ENCODE data around the gene ZMYND8.
"Not testable (repeated sequence)": the region's sequence is repeated elsewhere in the genome, so short reads cannot be mapped to it uniquely, and the experiment has no call there.

The ZMYND8 gene

GRCh38 chr20:47368301-47368700, 11.8 kb upstream of the ZMYND8 start:
- TF ChIP-seq, protein P1, sequence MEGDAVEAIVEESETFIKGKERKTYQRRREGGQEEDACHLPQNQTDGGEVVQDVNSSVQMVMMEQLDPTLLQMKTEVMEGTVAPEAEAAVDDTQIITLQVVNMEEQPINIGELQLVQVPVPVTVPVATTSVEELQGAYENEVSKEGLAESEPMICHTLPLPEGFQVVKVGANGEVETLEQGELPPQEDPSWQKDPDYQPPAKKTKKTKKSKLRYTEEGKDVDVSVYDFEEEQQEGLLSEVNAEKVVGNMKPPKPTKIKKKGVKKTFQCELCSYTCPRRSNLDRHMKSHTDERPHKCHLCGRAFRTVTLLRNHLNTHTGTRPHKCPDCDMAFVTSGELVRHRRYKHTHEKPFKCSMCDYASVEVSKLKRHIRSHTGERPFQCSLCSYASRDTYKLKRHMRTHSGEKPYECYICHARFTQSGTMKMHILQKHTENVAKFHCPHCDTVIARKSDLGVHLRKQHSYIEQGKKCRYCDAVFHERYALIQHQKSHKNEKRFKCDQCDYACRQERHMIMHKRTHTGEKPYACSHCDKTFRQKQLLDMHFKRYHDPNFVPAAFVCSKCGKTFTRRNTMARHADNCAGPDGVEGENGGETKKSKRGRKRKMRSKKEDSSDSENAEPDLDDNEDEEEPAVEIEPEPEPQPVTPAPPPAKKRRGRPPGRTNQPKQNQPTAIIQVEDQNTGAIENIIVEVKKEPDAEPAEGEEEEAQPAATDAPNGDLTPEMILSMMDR (IDR thresholded peaks at IDR 0.05; ENCODE audit: insufficient read depth, low read depth, low read length, missing control alignments), result no peak
- no peak for DNase-seq (ENCODE audit: low read depth)
- H3K4me3 ChIP-seq (ENCODE audit: low read length), result no peak overlapping the region

DNA sequence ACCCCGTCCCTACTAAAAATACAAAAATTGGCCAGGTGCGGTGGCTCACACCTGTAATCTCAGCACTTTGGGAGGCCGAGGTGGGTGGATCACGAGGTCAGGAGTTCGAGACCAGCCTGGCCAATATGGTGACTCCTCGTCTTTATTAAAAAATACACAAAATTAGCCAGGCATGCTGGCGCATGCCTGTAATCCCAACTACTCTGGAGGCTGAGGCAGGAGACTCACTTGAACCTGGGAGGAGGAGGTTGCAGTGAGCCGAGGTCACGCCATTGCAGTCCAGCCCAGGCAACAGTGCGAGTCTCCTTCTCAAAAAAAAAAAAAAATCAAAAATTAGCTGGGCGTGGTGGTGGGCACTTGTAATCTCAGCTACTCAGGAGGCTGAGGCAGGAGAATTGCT, 9.8 kb upstream of the ZMYND8 start:
- H3K4me3 ChIP-seq (ENCODE audit: low read length); DNase-seq (ENCODE audit: low read depth): not testable (repeated sequence)

- TF ChIP-seq, protein P1 (IDR thresholded peaks at IDR 0.05; ENCODE audit: insufficient read depth, low read depth, low read length, missing control alignments), result no peak
- H3K4me3 ChIP-seq (ENCODE audit: low read length), result no peak overlapping the region
- no peak for DNase-seq (ENCODE audit: low read depth)
Measured at GRCh38 chr20:47365023-47365764, 8.7 kb upstream of the ZMYND8 start.

- no peak overlapping the region for H3K4me3 ChIP-seq (ENCODE audit: low read length)
- TF ChIP-seq, protein P1 (IDR thresholded peaks at IDR 0.05; ENCODE audit: insufficient read depth, low read depth, low read length, missing control alignments), result no peak
- DNase-seq (ENCODE audit: low read depth), result no peak
Measured at GRCh38 chr20:47362361-47363219, 6.1 kb upstream of the ZMYND8 start.

DNA sequence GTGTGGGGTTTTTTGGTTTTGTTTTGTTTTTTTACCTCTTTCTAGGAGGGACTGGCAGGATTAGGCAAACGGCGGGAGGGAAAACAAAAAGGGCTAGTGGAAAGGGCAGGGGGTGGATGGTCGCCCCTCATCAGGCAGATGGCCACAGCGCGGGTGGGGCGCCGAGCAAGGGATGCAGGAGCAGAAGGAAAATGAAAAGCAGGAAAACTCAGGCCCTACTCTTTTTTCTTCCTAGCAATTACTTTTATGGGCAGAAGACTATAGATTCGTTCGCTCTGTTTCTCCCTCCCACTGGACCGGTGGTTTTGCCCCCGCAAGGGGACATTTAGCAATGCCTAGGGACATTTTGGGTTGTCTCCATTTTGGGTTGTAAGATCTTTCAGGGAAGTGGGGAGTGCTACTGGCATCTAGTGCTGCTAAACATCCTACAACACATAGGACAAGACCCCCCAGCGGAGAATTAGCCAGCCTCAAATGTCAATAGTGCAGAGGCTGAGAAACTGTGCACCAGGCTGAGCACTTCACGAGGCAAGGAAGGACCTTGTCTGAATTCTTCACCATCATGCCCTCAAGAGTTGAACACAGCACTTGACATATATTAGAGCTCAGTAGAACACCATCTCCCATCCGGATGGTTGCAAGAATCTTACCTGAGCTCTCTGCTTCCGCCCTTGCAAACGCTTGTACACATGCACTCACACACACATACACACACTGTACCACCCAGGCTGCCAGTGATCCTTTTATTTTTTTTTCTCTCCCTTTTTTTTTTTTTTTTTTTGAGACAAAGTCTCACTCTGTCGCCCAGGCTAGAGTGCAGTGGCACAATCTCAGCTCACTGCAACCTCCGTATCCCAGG, 4.8 kb upstream of the ZMYND8 start:
- peak overlapping the region; percentile 30 for H3K4me3 ChIP-seq (ENCODE audit: low read length)
- no peak for DNase-seq (ENCODE audit: low read depth)
- TF ChIP-seq, protein P1 (IDR thresholded peaks at IDR 0.05; ENCODE audit: insufficient read depth, low read depth, low read length, missing control alignments), result no peak

DNA sequence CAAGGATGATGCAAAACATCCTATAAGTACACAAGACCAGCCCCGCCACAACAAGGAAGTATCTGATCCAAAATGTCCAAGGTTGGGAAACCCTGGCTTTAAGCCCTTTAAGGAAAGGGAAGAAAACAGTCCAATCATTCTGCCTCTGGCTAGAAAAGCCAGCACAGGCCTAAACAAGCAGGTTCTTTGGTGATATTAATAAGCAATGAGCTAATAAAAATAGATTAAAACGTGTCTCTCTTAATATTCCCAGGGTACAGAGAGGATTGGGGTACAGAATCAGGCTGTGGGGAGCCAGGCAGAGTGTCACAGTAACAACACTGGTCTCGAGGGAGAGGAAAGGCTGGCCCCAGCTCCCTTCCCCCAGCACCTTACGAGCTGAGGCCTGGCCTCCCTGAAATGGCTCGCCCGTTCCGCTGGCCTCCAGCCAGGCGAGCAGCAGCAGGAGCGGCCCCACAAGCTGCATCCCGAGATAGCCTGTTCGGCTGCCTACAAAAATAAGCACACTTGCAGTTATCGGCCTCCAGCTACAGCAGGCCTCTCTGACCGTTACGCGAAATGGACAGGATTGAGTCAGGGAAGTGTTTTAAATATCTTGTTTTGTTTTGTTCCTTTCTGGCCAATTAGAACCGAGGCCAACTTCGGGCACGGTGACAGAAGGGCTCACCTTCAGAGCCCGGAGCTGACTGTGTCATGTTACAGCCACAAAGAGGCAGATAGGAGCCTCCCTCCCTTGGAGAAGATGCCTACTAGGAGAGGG, 4.0 kb upstream of the ZMYND8 start:
- DNase-seq (ENCODE audit: low read depth), result peak; percentile 98
- H3K4me3 ChIP-seq (ENCODE audit: low read length), result peak overlapping the region; percentile 30
- TF ChIP-seq, protein P1 (IDR thresholded peaks at IDR 0.05; ENCODE audit: insufficient read depth, low read depth, low read length, missing control alignments), result no peak

Data from epithelial cell of esophagus (primary cell).